CD4-positive, alpha-beta T cell treated with Interleukin-15 for 1 hour (primary cell): ENCODE measurements around the gene H19.

Source experiments
- DNase-seq: peaks from one replicate; pipeline ENCODE4 v3.0.0-alpha.2; 2020

Gene H19

DNA sequence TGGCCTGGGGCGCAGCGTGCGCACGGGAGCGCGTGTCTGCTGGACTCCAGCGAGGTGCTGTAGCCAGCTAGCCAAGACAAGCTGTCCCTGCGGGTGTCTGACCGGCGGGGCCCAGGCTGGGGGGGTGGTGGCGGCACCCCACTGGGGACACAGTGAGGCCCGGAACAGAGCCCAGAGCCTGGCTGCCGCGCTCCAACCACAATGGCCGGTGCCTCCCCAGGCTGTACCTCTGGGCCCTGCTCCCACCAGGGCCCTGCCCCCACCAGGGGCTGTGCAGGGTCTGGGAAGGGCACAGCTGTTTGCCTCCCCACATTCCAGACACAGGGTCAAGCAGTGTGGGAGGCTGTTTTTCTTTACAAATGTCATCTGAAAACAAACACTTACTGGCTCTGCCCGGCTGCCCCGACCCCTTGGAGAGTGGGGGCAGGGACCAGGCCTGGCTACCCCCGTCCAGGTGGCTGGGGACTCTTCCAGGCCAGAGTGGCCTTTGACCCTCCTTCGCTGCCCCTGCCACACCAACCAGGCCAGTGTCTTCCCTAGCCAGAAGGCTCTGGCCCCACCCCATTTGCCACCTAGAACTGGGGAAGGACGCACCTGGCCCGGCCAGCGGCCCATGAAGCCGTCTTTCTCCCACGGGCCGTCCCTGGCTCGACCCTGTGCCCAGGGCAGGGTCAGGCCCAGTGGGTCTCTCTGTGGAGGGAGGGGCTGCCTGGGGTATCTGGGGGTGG, 14.6 kb downstream of the H19 start:
- DNase-seq = no peak

DNA sequence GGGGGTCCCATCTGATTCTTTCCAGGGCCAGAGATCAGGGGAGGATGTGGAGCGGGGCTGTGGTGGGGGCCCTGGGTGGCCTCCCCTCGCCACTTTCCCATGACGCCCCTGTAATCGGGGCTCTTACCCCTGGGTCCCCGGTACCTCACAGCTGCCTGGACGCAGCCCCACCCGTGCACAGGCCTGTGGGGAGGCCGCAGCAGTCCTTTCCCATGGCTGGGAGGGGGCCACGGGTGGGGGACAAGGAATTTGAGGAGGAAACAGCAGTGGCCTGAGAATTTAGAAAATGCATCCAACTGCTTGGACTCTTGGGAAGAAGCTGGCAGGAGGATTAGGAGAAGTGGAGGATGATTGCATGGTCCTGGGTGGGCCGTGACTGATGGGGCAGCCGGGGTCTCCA, 18.0 kb downstream of the H19 start:
- DNase-seq = no peak

DNA sequence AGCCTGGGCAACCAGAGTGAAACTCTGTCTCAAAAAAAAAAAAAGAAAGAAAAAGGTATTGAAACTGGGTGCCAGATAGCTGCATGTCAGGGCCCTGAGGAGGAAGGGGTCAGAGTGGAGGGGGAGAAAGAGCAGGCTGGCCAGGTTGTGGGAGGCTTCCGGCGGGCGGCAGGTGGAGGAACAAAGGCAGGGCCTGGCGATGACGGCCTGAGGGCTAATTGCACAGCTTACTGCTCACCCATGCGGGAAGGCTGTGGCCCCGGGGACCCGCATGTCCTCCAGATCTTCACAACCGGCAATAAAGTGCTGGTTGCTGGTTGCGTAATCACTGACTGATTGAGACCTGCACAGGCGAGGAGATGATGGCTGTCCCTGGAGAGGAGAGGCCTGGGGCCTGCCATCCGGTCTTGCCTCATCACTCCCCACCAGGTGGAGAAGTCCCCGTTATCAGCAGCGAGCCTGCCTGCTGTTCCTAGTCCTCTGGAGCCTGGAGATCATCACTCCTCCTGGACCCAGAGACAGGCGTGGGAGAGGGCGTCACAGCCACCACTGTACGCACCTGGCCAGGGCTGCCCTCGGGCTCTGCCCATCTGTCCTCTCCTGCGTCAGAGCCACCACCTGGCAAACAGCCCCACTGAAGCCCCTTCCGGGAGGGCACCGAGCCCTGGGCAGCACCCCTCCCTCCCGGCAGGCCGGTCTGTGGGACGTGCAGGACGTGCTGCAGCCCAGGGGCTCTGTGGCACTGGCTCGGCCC, 18.7 kb downstream of the H19 start:
- DNase-seq = no peak

DNA sequence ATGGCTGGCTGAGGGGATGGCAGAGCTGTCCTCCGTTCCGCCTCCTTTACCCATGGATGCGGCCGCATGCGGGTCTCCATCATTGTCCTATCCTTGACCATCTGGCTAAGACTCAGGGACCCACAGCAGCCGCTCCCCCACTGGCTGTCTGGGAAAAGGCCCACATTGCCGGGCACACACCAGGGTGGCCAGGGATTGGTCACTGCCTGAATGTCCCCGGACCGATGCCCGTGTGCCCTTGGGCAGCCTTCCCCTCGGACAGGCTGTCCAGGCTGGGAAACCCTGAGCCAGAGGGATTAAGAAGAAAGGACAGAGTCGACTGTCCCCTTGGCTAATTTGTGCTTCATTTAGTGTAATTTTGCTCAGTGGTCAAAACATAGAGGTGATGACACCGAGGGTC, 22.5 kb downstream of the H19 start:
- DNase-seq = no peak

DNA sequence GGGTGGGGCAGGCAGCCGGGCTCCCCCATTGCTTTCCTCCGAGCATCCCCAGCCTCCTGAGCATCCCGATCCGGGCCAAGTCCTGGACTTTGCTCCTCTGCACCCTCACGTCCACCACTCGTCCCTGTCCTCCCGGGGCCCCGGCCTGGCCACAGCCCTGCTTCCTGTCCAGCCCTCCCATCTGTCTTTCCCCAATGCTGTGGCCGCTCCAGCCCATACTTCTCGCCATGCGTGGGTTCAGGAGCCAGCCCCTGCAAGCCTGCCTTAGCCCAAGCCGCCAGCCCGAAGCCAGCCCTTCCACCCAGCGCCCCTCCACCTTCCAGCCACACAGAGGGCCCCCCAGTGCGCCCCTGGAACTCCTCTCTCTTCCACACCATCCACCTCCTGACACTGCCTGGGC, 26.7 kb downstream of the H19 start:
- no peak for DNase-seq

DNA sequence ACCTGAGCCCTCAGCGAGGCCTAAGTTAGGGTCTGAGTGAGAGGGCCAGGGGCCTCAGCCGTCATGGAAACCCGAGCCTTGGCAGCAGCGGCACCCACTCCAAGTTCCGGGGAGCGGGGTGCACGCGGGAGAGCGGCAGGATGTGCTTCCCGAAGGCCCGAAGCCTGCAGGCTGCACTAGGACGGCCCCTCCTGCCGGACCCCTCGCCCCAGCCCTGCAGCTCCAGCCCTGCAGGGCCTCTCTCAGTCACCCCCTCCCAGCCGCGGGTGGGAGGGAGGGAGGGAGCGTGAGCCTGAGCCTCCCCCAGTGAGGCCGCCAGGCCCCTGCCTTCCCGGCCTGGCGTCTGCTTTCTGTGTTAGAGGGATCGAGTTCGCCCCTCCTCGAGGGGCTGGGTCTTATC, 27.9 kb downstream of the H19 start:
- DNase-seq = no peak

DNA sequence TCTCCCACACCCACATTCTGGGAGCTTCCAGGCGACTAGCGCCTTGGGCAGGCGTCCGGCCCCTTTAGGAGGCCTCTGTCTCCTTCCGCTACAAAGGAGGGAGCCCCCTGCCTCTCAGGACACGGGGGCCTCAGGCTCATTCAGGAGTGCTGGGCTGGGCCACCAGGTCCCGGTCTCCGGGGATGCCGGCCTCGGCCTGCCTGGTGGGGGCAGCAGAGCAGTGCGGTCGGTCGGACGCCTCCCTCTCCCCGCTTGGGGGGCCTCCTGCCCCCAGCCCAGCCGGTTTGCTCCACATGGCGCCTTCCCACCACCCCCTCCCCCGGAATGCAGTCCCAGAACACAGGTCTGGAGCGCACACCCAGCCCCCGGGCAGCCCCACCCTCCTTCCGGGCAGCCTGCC, 28.6 kb downstream of the H19 start:
- no peak for DNase-seq

DNA sequence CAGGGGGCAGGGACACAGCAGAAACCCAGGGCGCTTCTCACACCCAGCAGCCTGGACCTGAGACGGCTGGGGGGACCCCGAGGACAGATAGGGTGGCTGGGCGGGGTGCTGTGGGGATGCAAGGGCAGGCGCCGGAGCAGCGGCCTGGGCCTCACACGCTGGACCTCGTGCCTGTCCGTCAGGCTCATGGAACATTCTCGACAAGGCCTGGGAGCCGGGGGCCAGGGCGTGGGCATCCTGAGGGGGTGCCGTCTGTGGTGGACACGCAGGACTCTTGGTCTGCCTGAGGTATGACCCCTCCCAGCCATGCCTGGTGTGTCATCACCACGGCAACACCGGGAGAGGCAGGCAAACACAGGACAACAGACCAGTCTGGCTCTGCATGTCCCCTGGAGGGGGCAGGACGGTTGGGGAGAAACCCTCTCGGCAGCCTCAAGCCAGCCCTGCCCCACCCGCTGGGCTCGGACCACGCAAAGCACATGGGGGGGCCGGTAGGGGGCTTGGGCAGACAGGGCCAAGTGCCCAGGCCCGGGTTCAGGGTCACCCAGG, 29.1 kb downstream of the H19 start:
- DNase-seq = no peak

DNA sequence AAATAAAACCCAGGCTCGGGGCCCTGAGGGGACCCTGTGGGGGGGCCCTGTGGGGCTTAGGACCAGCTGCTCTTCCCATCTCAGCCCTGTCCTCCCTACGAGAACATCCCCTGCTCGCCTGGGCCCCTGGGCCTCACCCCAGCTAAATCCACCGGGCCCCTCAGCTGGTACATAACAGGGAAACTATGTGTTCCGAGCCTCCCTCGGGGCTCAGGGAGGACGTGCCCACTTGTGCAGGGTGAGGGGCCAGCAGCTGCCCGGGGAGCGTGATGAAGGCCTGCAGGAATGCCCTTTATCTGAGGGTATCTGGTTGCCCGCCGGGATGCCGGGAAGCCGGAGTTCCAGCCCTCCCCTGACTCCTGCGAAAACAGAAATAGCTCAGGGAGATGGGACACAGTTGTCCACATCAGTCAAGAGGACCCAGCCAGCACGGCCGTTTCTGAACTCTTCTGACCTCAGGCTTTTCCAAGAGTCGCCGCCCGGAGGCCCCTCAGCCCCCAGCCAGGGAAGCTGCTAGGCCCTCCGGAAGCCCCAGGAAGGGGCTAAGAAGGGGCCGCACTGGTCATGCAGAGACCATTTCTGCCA, 29.9 kb downstream of the H19 start:
- no peak for DNase-seq

DNA sequence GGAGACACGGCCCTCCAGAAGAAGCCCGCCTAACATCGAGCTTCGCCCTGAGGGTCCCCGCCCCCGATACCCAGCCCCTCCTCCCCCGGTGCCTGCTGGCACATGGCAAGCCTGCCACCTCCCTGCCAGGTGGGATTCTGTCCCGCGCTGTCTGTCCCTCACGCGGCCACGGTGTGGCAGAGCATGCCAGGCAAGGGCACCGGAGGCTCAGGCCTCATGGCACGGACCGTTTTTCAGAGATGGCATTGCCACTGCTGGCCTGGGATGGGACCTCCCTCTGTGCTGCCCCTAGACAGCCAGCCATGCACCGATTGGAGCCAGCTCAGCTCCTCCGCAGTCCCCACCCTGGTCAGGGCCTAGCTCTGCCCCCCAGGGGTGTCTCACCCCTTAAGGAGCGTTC, 31.1 kb downstream of the H19 start:
- DNase-seq = no peak

DNA sequence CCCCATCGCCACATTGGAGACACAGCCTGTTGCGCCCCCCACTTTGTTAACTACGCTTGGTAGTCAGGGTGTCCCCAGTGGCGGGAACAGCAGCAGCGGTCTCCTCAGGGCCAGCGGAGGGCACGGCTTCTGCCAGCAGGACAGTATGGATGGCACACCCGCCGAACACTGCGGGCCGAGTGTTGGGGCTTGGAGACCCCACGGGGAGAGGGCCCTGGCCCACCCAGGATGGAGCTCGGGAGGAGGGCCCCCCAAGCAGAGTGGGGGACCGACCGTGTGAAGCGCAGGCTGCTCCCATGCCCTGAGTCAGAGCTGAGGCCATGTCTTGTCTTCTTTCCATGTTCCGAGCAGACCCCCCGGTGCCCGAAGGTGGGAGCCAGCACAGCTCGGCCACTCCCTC, 32.7 kb downstream of the H19 start:
- no peak for DNase-seq

DNA sequence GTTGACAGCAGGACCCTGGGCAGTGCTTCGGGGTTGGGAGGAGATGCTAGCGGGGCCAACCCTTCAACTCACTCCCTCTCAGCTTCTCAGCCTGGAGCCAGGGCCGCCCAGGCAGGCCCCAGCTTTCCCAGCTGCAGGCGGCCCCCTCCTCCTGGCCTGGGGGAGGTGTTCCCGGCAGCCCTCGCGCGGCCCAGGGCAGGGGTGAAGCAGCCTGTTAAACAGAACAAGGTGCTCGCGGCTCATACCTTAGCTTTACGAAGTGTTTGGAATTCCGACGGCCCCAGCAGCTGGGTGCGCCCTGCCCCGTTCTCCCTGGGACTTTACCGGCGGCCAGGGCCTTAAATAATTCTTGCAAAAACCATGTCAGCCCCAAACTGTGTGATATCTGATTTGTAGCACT, 33.3 kb downstream of the H19 start:
- no peak for DNase-seq

DNA sequence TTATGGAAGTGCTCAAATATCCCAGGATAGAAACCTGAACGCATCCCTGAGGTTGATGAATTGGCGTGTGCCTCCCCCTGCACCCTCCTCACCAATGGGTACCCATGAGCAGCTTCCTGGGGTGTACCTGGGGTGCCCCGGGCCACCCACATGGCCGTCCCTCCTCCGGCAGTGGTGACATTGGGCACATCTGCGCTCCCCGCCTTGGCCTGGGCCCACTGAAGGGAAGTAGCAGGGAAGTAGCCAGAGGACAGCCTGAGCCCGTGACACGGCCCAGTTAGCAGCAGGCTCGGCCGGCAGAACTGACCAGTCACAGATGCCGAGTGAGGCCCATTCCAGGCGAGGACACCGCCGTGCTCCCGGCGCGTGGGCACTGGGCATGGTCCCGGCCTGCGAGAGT, 33.8 kb downstream of the H19 start:
- no peak for DNase-seq

DNA sequence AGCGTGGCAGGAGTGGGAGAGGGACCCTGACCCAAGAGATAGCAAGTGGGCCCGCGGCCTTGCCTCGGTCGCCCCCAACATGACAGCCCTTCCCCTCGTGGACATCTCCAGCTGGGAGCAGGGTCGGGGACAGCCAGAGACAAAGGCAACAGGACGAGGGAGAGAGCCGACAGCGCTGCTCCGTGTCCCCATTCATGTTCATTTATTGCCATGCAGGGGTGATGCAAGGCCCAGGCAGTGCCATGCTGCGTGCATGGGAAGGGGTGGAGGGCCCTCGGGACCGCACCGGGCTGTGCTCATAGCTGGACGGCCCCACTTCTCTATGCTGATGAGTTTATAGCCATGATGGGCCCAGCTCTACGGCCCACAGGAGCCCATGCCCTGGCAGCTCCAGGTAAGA, 37.9 kb downstream of the H19 start:
- no peak for DNase-seq

DNA sequence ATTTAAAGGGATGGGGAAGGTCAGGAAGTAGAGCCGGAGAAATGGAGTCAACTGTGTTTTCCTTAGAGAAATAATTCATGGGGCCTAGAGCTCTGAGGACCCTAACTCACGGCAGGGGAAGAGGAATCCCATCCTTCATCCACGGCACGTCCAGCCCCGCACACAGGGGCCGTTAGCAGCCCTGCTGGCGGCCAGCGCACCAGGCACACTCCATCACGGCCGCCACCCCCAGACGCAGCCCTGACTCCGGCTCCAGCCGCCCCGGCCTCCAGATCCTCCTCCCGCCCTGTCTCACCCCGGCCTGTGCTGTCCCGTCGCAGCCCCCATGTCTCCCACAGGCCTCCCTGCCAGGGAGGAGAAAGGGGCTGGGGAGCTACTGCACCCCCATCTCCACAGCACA, 39.3 kb downstream of the H19 start:
- DNase-seq = no peak

DNA sequence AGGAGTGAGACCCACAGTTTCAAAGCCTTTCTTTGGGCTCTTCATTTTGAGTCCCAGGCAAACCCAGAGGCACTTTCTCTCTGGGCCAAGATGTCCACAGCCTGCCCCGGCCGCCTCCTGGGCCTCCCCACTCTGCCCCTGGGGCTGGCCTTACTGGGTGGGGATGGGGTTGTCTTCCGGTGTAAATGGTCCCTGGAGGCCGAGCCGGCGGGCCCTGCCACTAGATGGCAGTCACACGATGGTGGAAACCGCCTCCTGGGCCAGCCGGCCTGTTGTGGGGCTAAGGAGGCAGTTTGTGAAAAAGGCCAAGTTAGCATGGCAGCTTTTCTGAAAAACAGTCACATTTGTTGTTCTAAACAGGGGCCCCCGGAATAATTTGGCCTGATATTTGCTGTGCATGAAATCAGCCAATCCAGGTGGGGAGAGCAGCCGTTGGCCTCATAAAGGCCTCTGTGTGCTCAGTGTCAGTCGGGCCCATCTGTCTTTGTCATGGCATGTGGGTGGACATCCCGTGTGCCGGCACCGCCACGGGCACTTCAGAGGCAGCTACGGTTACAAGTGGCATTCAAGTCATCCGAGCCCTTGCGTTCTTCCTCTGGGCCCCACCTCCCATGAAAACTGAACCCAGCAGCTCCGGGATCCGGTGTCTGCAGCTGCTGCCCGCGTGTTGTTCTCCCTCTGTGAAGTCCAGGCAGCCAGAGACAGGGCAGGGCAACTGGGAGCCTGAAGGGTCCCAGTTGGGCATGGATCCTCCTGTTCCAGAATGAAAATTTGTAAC, 44.0 kb downstream of the H19 start:
- DNase-seq = no peak

DNA sequence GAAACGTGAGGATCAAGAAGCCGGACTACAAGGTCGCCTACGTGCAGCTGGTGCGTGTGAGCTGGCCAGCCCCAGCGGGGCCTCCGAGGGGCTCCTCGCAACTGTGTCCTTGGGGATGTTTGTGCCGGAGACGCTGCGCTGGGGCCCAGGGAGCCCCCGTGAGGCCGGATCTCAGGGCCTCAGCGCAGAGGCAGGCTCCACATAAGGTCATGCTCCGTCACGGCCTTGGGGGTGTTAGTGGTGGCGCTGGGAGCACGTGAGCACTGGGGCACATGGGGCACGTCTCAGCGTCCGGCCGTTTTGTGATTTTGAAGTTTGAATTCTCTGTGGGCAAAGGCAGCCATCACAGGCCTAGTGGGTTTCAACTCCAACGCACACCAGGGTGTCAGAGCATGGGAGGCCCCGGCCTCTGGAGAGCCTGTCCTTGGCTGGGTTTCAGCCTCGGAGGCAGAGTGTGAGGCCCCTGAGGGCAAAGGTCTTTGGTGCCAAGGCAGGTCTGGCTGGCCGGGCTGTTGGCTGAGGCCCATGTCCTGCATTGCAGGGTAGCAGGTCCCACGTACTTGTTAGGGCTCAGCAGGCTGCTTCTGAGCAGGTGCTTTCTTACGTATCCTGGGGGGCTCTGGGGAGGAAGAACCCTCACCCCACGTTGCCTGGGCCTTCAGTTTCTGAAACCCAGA, 44.7 kb downstream of the H19 start:
- DNase-seq = no peak

DNA sequence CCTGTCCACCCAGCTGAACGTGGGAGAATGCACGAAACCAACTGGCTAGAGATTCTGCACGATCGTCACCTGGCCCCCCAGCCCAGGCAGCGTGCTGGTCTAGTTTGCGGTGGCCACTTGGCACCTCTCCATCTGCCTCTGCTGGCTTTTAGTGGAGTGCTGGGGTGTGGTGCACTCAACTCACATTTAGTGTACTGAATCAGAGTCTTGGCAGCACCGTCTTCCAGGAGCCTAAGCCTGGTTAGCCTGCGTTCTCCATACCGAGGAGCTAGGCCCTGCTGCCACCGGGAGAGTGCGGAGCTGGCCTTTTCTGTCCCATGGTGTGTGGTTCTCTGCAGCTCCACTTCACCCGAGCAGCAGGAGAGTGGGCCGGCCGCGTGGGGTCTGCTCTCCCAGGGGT, 47.7 kb downstream of the H19 start:
- no peak for DNase-seq

DNA sequence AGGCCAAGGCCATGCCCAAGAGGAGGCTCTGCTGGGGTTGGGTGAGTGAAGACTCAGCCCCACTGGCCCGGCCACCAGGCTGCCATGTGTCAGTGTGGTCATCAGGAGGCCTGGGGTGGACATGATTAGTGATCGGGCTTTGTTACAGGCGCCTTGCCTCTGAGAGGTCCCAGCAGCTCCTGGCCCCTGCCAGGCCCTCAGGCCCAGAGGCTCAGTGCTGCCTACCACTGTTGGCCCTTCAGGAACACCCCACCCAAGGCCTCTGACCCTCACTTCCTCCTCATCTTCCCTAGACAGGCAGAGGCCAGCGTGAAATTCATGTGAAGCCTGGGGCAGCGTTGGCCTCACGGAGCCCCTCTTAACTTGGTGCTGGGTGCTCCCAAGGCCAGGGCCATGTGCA, 48.3 kb downstream of the H19 start:
- DNase-seq = no peak

DNA sequence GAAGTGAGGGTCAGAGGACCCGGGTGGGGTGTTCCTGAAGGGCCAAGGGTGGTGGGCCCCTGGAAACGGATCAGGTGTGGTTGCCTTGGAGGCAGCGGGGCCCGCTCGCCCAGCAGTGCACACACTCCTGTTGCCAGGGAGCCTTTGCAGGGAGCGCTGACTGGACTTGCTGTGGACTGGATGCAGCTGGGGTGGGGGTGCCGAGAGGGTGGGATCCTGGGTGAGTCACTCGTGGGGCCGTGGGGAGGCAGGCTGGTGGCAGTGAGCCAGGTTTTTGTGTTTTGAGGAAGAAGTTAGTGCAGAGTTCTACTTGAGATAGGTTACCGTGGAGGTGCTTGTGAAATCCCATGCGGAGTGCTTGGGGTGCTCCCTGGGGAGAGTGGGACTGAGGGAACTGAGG, 49.3 kb downstream of the H19 start:
- DNase-seq = no peak

DNA sequence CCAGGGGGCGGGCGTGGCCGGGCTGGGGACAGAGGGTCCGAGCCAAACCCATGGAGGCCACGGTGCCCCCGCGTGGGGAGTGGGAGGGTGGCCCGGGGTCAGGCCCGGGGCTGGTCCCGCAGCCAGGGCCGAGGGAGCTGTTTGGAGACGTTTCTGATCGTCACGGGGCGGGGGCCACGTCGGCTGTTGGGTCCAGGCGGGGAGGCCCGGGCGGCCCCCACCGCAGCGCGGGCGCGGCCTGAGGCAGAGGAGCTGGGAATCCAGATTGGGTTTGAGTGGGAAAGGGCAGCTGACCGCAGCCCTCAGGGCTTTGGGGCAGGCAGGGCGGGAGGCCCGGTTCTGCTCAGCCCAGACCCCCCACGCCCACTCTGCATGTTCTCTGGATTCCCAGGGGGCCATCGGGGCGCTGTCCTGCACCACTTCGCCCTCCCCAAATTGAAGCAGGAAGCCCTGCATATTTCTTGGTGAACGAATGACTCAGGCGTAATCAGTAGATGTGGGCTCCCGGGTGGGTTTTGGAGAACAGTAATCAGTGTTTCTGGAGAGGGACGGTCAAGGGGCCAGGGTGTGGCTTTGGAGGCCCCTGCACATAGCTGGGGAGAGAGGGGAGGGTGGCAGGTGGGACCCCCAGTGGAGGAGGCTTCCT, 49.9 kb downstream of the H19 start:
- no peak for DNase-seq

DNA sequence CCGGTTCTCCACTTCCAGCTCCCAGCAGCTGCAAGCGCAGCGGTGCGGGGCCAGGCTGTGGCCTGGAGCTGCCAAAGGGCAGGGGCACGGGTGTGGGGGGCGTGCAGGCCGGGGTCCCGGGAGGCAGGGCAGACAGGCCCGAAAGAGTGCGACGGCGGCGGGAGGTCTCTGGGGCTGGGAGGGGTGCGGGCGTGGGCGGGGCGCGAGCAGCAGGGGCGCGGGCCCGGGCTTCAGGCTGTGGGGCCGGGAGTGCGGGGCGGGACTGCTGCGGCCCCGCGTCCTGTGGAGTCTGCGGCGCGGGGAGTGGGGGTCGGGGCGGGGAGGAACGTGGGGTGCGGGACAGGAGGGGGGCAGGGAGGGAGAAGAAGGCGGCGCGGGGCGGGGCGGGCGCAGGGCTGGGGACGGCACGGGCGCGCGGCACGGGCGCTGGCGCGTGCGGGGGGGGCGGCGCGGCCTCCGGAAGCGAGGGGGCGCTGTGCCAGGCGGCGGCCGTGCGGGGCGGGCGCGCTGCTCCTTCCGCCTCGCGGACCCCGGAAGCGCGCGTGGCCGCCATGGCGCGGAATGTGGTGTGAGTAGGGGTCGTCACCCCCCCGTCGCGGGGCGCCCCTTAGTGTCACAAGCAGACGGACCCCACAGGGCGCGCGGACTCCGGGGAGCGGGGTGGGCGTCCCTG, 50.7 kb downstream of the H19 start, which contains the start of gene MRPL23:
Gene MRPL23 (plus strand): TSS at position 521 of the 673 bp plus-strand sequence. CDS start 31 bp downstream, at position 552.
- no peak for DNase-seq
